HEK293 (cell line): Measurements from ENCODE around the gene EFCAB14.

ENCODE experiments used
- BCL11A ChIP-seq: fragments of 450-650 bp; formaldehyde crosslinking; IDR thresholded peaks from 2 replicates; pipeline ENCODE4 v1.5.1; 2016; ENCODE audit warnings: low read depth, missing biosample characterization, missing genetic modification characterization
- FEZF1 ChIP-seq: fragments of 450-650 bp; formaldehyde crosslinking; IDR thresholded peaks from 2 replicates; pipeline ENCODE4 v1.5.1; 2016; ENCODE audit warnings: missing biosample characterization, missing genetic modification characterization
- GFI1B ChIP-seq: fragments of 450-650 bp; formaldehyde crosslinking; IDR thresholded peaks from 2 replicates; pipeline ENCODE4 v1.5.1; 2016; ENCODE audit warnings: missing biosample characterization, missing genetic modification characterization
- GLI2 ChIP-seq: fragments of 450-650 bp; formaldehyde crosslinking; IDR thresholded peaks from 2 replicates; pipeline ENCODE4; 2017; ENCODE audit warnings: missing biosample characterization, missing genetic modification characterization, low read depth, borderline replicate concordance
- IKZF3 ChIP-seq: fragments of 450-650 bp; IDR thresholded peaks from 2 replicates; pipeline ENCODE4 v1.5.0; 2018; ENCODE audit warnings: missing biosample characterization, mild to moderate bottlenecking, missing genetic modification characterization, moderate library complexity
- KLF7 ChIP-seq: fragments of 450-650 bp; formaldehyde crosslinking; IDR thresholded peaks from 2 replicates; pipeline ENCODE4 v1.5.1; 2016; ENCODE audit warnings: missing biosample characterization, missing genetic modification characterization, borderline replicate concordance
- MYNN ChIP-seq: fragments of 450-650 bp; formaldehyde crosslinking; IDR thresholded peaks from 2 replicates; pipeline ENCODE4 v1.5.1; 2016; ENCODE audit warnings: missing biosample characterization, missing genetic modification characterization, borderline replicate concordance
- OSR2 ChIP-seq: fragments of 450-650 bp; formaldehyde crosslinking; IDR thresholded peaks from 2 replicates; pipeline ENCODE4 v1.5.1; 2016; ENCODE audit warnings: missing biosample characterization, missing genetic modification characterization
- REPIN1 ChIP-seq: fragments of 450-650 bp; formaldehyde crosslinking; IDR thresholded peaks from 2 replicates; pipeline ENCODE4 v1.5.1; 2017; ENCODE audit warnings: missing biosample characterization, missing genetic modification characterization, low read depth
- WT1 ChIP-seq: fragments of 450-650 bp; formaldehyde crosslinking; IDR thresholded peaks from 2 replicates; pipeline ENCODE4 v1.5.1; 2016; ENCODE audit warnings: missing biosample characterization, missing genetic modification characterization
- YY2 ChIP-seq: fragments of 450-650 bp; formaldehyde crosslinking; IDR thresholded peaks from 2 replicates; pipeline ENCODE4 v1.5.1; 2016; ENCODE audit warnings: missing biosample characterization, missing genetic modification characterization
- ZFP69B ChIP-seq: fragments of 450-650 bp; formaldehyde crosslinking; IDR thresholded peaks from 2 replicates; pipeline ENCODE4 v1.5.1; 2016; ENCODE audit warnings: missing biosample characterization, missing genetic modification characterization
- ZNF146 ChIP-seq: fragments of 450-650 bp; formaldehyde crosslinking; IDR thresholded peaks from 2 replicates; pipeline ENCODE4 v1.5.1; 2016; ENCODE audit warnings: missing biosample characterization, missing genetic modification characterization
- ZNF174 ChIP-seq: fragments of 450-650 bp; formaldehyde crosslinking; IDR thresholded peaks from 2 replicates; pipeline ENCODE4 v1.5.0; 2017; ENCODE audit warnings: missing biosample characterization, mild to moderate bottlenecking, missing genetic modification characterization
- ZNF2 ChIP-seq: fragments of 450-650 bp; formaldehyde crosslinking; IDR thresholded peaks from 2 replicates; pipeline ENCODE4 v1.5.1; 2016; ENCODE audit warnings: missing biosample characterization, missing genetic modification characterization
- ZNF292 ChIP-seq: fragments of 450-650 bp; formaldehyde crosslinking; IDR thresholded peaks from 2 replicates; pipeline ENCODE4 v1.5.1; 2016; ENCODE audit warnings: low read depth, missing biosample characterization, missing genetic modification characterization, borderline replicate concordance
- ZNF354C ChIP-seq: fragments of 450-650 bp; formaldehyde crosslinking; IDR thresholded peaks from 2 replicates; pipeline ENCODE4 v1.5.1; 2016; ENCODE audit warnings: missing biosample characterization, missing genetic modification characterization, low read depth, borderline replicate concordance
- ZNF37A ChIP-seq: fragments of 450-650 bp; IDR thresholded peaks from 2 replicates; pipeline ENCODE4 v1.5.1; 2018; ENCODE audit warnings: missing biosample characterization, missing genetic modification characterization
- ZNF501 ChIP-seq: fragments of 450-650 bp; formaldehyde crosslinking; IDR thresholded peaks from 2 replicates; pipeline ENCODE4 v1.5.1; 2016; ENCODE audit warnings: missing biosample characterization, missing genetic modification characterization
- ZNF558 ChIP-seq: fragments of 450-650 bp; formaldehyde crosslinking; IDR thresholded peaks from 2 replicates; pipeline ENCODE4 v1.5.1; 2016; ENCODE audit warnings: missing biosample characterization, missing genetic modification characterization
- ZNF571 ChIP-seq: fragments of 450-650 bp; formaldehyde crosslinking; IDR thresholded peaks from 2 replicates; pipeline ENCODE4 v1.5.0; 2017; ENCODE audit warnings: missing biosample characterization, missing genetic modification characterization
- ZNF596 ChIP-seq: fragments of 450-650 bp; IDR thresholded peaks from 2 replicates; pipeline ENCODE4 v1.5.0; 2018; ENCODE audit warnings: missing biosample characterization, mild to moderate bottlenecking, missing genetic modification characterization, moderate library complexity
- ZNF600 ChIP-seq: fragments of 450-650 bp; formaldehyde crosslinking; IDR thresholded peaks from 2 replicates; pipeline ENCODE4 v1.5.1; 2016; ENCODE audit warnings: missing biosample characterization, missing genetic modification characterization
- ZNF610 ChIP-seq: fragments of 450-650 bp; formaldehyde crosslinking; IDR thresholded peaks from 2 replicates; pipeline ENCODE4 v1.5.1; 2016; ENCODE audit warnings: missing biosample characterization, missing genetic modification characterization, borderline replicate concordance
- ZNF664 ChIP-seq: fragments of 450-650 bp; formaldehyde crosslinking; IDR thresholded peaks from 2 replicates; pipeline ENCODE4 v1.5.1; 2016; ENCODE audit warnings: missing biosample characterization, missing genetic modification characterization
- ZNF704 ChIP-seq: fragments of 450-650 bp; formaldehyde crosslinking; IDR thresholded peaks from 2 replicates; pipeline ENCODE4 v1.5.1; 2016; ENCODE audit warnings: missing biosample characterization, missing genetic modification characterization
- ZNF785 ChIP-seq: fragments of 450-650 bp; formaldehyde crosslinking; IDR thresholded peaks from 2 replicates; pipeline ENCODE4 v1.5.1; 2016; ENCODE audit warnings: missing biosample characterization, missing genetic modification characterization
- ZNF792 ChIP-seq: fragments of 450-650 bp; formaldehyde crosslinking; IDR thresholded peaks from 2 replicates; pipeline ENCODE4 v1.5.1; 2016; ENCODE audit warnings: missing biosample characterization, missing genetic modification characterization
- ZNF843 ChIP-seq: fragments of 450-650 bp; formaldehyde crosslinking; IDR thresholded peaks from 2 replicates; pipeline ENCODE4 v1.5.1; 2016; ENCODE audit warnings: missing biosample characterization, missing genetic modification characterization
- ZSCAN30 ChIP-seq: fragments of 450-650 bp; IDR thresholded peaks from 2 replicates; pipeline ENCODE4 v1.5.1; 2018; ENCODE audit warnings: missing biosample characterization, mild to moderate bottlenecking, missing genetic modification characterization, moderate library complexity
- TF ChIP-seq, protein P1 (sequence below): fragments of 450-650 bp; formaldehyde crosslinking; IDR thresholded peaks from 2 replicates; pipeline ENCODE4 v1.5.1; 2017; ENCODE audit warnings: missing biosample characterization, missing genetic modification characterization
- TF ChIP-seq, protein P2 (sequence below): sonication (generic); formaldehyde crosslinking; IDR thresholded peaks from 2 replicates; pipeline ENCODE4 v1.8.1; 2022; ENCODE audit warnings: mild to moderate bottlenecking, moderate library complexity, missing genetic modification reagents
- TF ChIP-seq, protein P3 (sequence below): fragments of 450-650 bp; IDR thresholded peaks from 2 replicates; pipeline ENCODE4 v1.5.1; 2018; ENCODE audit warnings: missing biosample characterization, mild to moderate bottlenecking, missing genetic modification characterization
- TF ChIP-seq, protein P4 (sequence below): fragments of 450-650 bp; formaldehyde crosslinking; IDR thresholded peaks from 2 replicates; pipeline ENCODE4 v1.5.1; 2017; ENCODE audit warnings: missing biosample characterization, missing genetic modification characterization

EFCAB14 gene

DNA sequence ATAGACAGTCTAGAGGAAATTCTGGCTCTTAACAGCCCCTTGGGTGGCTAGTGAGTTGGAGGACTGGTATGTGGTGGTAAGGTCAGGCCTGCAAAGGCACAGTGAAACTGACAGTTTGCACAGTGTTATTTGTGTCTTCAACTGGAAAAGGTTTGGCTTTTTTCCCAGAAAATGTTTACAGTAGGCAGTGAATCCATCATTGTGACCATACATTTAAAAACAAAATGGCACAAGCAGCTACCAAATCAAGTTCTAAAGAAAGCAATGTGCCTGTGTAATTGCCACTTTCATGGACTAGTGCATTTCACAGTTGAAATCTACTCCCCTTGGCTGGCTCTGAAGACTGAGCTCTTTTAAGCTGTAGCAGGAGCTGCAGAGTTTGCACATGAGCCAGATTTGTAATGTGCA is 75.5 kb downstream of the EFCAB14 start (continued):
- TF ChIP-seq, protein P1, sequence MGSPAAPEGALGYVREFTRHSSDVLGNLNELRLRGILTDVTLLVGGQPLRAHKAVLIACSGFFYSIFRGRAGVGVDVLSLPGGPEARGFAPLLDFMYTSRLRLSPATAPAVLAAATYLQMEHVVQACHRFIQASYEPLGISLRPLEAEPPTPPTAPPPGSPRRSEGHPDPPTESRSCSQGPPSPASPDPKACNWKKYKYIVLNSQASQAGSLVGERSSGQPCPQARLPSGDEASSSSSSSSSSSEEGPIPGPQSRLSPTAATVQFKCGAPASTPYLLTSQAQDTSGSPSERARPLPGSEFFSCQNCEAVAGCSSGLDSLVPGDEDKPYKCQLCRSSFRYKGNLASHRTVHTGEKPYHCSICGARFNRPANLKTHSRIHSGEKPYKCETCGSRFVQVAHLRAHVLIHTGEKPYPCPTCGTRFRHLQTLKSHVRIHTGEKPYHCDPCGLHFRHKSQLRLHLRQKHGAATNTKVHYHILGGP (tag by site-specific recombination), result no peak
- TF ChIP-seq IKZF3 (tag by site-specific recombination) (peak; percentile 53; the same call in 1 of the 2 replicates), GLI2 (tag by site-specific recombination) (peak; percentile 87), MYNN (tag by site-specific recombination) (no peak), BCL11A (tag by site-specific recombination) (0 out of 2 replicates have a peak, but pooled peaks have one; percentile 77), ZNF146 (tag by site-specific recombination) (0 out of 2 replicates have a peak, but pooled peaks have one; percentile 6), GFI1B (peak; percentile 93), ZNF501 (tag by site-specific recombination) (no peak), ZNF37A (tag by site-specific recombination) (no peak), ZNF704 (tag by site-specific recombination) (no peak), ZNF571 (tag by site-specific recombination) (no peak), ZNF596 (peak; percentile 59; the same call in 1 of the 2 replicates), FEZF1 (tag by site-specific recombination) (peak; percentile 100), ZNF664 (tag by site-specific recombination) (peak; percentile 22; the same call in 1 of the 2 replicates), ZNF292 (no peak), ZNF600 (tag by site-specific recombination) (peak; percentile 90), ZNF792 (tag by site-specific recombination) (peak; percentile 96), YY2 (tag by site-specific recombination) (no peak), ZNF354C (tag by site-specific recombination) (no peak), ZFP69B (peak; percentile 98), ZNF843 (peak; percentile 93), REPIN1 (tag by site-specific recombination) (no peak), KLF7 (tag by site-specific recombination) (peak; percentile 15; the same call in 1 of the 2 replicates), ZNF174 (no peak), ZNF610 (0 out of 2 replicates have a peak, but pooled peaks have one; percentile 75), ZNF558 (tag by site-specific recombination) (peak; percentile 26; the same call in 1 of the 2 replicates), OSR2 (peak; percentile 100), WT1 (tag by site-specific recombination) (peak; percentile 95), ZNF785 (tag by site-specific recombination) (no peak), ZSCAN30 (peak; percentile 84; the same call in 1 of the 2 replicates), ZNF2 (tag by site-specific recombination) (peak; percentile 87)
- TF ChIP-seq, protein P2, sequence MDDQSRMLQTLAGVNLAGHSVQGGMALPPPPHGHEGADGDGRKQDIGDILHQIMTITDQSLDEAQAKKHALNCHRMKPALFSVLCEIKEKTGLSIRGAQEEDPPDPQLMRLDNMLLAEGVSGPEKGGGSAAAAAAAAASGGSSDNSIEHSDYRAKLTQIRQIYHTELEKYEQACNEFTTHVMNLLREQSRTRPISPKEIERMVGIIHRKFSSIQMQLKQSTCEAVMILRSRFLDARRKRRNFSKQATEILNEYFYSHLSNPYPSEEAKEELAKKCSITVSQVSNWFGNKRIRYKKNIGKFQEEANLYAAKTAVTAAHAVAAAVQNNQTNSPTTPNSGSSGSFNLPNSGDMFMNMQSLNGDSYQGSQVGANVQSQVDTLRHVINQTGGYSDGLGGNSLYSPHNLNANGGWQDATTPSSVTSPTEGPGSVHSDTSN (CRISPR knock-in tag), result no peak
- TF ChIP-seq, protein P3, sequence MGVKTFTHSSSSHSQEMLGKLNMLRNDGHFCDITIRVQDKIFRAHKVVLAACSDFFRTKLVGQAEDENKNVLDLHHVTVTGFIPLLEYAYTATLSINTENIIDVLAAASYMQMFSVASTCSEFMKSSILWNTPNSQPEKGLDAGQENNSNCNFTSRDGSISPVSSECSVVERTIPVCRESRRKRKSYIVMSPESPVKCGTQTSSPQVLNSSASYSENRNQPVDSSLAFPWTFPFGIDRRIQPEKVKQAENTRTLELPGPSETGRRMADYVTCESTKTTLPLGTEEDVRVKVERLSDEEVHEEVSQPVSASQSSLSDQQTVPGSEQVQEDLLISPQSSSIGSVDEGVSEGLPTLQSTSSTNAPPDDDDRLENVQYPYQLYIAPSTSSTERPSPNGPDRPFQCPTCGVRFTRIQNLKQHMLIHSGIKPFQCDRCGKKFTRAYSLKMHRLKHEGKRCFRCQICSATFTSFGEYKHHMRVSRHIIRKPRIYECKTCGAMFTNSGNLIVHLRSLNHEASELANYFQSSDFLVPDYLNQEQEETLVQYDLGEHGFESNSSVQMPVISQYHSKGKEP (tag by site-specific recombination), result peak; percentile 99
- TF ChIP-seq, protein P4, sequence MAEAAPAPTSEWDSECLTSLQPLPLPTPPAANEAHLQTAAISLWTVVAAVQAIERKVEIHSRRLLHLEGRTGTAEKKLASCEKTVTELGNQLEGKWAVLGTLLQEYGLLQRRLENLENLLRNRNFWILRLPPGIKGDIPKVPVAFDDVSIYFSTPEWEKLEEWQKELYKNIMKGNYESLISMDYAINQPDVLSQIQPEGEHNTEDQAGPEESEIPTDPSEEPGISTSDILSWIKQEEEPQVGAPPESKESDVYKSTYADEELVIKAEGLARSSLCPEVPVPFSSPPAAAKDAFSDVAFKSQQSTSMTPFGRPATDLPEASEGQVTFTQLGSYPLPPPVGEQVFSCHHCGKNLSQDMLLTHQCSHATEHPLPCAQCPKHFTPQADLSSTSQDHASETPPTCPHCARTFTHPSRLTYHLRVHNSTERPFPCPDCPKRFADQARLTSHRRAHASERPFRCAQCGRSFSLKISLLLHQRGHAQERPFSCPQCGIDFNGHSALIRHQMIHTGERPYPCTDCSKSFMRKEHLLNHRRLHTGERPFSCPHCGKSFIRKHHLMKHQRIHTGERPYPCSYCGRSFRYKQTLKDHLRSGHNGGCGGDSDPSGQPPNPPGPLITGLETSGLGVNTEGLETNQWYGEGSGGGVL (tag by site-specific recombination), result no peak
